Measurements from ENCODE around the gene YIPF2.

Gene YIPF2

DNA sequence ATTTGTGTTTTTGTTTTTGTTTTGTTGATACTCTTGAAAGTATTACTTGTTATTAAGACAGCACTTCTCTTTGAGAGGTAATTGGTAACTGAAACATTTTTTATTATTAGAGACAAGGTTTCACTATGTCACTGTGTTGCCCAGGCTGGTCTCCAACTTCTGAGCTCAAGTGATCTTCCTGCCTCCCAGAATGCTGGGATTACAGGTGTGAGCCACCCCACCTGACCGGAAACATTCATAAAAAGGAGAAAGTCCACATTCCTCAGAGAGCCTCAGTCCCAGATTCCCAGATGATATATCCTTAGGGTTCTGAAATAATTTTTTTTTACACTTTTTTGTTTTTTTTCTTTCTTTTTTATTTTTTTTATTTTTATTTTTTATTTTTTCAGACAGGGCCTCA is 54.4 kb downstream of the YIPF2 start:
- no peak for DNase-seq (ENCODE audit: low spot score)

DNA sequence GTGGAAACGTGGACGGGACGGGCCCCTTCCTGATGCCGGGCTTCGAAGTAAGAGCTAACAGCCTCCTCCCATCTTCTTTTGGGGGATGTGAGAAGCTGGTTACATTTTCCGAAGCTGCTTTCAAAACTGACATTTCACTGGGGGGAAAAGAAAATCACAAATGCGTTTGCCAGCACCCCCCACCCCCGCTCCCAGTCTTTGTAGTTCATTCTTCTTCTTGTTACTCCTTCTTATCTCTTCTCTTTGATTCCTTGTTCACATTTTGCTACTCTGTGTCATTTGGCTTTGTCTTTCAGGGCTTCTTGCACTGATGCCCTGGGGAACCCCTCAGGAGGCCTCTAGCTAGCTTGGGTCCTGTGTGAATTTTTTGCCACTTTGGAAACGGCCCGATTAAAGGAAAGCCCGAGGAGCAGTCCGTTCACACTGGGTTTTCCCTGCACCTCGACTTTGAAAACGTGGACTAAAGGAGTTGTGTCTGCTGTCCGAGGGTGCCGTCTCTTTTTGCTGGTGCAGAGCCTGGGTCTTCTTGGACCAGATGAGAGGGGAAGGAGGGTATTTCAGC is 55.8 kb downstream of the YIPF2 start:
- DNase-seq (ENCODE audit: low spot score): no peak
